PFSK-1 (cell line): ENCODE data around the gene NT5C2.

Experiments
- FOXP2 ChIP-seq: optimal IDR thresholded peaks from 2 replicates; pipeline ENCODE3; 2011; ENCODE audit warnings: borderline replicate concordance, control low read depth, inconsistent platforms; ENCODE audit not compliant: insufficient read depth; ENCODE audit errors: extremely low read length, extremely low read depth
- POLR2AphosphoS5 ChIP-seq: IDR thresholded peaks from 2 replicates; pipeline ENCODE4 v1.6.1; 2012; ENCODE audit warnings: low read depth, mild to moderate bottlenecking, control low read depth, low read length, moderate library complexity
- SIN3A ChIP-seq: IDR thresholded peaks from 2 replicates; pipeline ENCODE4 v1.6.1; 2012; ENCODE audit warnings: mild to moderate bottlenecking, low read length, moderate library complexity, borderline replicate concordance; ENCODE audit not compliant: insufficient read depth
- TAF1 ChIP-seq: IDR thresholded peaks from 2 replicates; pipeline ENCODE4 v1.6.1; 2012; ENCODE audit warnings: low read length, control low read depth, borderline replicate concordance; ENCODE audit not compliant: insufficient read depth
- TF ChIP-seq, protein P1 (sequence below), 2 experiments: IDR thresholded peaks; 2 replicates each; pipeline versions ENCODE4 v1.6.1 to v1.8.0; 2011 to 2012; ENCODE audit warnings: low read depth in 2 of 2, low read length in 2 of 2, control low read depth in 1 of 2, inconsistent platforms in 1 of 2, mild to moderate bottlenecking in 1 of 2, moderate library complexity in 1 of 2; ENCODE audit not compliant: insufficient read depth in 1 of 2

NT5C2 gene

GRCh38 chr10:103040418-103040817 lies 152.7 kb downstream of the NT5C2 start:
- no peak for TF ChIP-seq TAF1
- no peak for TF ChIP-seq POLR2AphosphoS5
- no peak for TF ChIP-seq FOXP2
- no peak for TF ChIP-seq SIN3A
- TF ChIP-seq, protein P1, sequence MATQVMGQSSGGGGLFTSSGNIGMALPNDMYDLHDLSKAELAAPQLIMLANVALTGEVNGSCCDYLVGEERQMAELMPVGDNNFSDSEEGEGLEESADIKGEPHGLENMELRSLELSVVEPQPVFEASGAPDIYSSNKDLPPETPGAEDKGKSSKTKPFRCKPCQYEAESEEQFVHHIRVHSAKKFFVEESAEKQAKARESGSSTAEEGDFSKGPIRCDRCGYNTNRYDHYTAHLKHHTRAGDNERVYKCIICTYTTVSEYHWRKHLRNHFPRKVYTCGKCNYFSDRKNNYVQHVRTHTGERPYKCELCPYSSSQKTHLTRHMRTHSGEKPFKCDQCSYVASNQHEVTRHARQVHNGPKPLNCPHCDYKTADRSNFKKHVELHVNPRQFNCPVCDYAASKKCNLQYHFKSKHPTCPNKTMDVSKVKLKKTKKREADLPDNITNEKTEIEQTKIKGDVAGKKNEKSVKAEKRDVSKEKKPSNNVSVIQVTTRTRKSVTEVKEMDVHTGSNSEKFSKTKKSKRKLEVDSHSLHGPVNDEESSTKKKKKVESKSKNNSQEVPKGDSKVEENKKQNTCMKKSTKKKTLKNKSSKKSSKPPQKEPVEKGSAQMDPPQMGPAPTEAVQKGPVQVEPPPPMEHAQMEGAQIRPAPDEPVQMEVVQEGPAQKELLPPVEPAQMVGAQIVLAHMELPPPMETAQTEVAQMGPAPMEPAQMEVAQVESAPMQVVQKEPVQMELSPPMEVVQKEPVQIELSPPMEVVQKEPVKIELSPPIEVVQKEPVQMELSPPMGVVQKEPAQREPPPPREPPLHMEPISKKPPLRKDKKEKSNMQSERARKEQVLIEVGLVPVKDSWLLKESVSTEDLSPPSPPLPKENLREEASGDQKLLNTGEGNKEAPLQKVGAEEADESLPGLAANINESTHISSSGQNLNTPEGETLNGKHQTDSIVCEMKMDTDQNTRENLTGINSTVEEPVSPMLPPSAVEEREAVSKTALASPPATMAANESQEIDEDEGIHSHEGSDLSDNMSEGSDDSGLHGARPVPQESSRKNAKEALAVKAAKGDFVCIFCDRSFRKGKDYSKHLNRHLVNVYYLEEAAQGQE (IDR thresholded peaks at IDR 0.05; ENCODE audit: insufficient read depth in 1 of 2, low read depth in 2 of 2, low read length in 2 of 2) = no peak

GRCh38 chr10:103038570-103038969 lies 154.5 kb downstream of the NT5C2 start:
- TF ChIP-seq SIN3A (no peak), FOXP2 (no peak)
